Peyer's patch (tissue), 4 donors: ENCODE results near the gene PTBP2.

Experiments used
- POLR2A ChIP-seq, 2 donors: fragments of 450-650 bp; IDR thresholded peaks; one replicate each; pipeline ENCODE4 v1.5.1; 2017; ENCODE audit warnings: antibody characterized with exemption in 2 of 2, mild to moderate bottlenecking in 2 of 2, moderate library complexity in 2 of 2
- TF ChIP-seq, protein P1 (sequence below), 6 experiments: fragments of 450-650 bp in 4 of 6; fragments of 200-600 bp in 2 of 6; sonication (generic) in 1 of 6; IDR thresholded peaks; one replicate each; pipeline ENCODE4 v1.5.1; 2017 to 2019; ENCODE audit warnings: antibody characterized with exemption in 6 of 6, mild to moderate bottlenecking in 3 of 6, moderate library complexity in 1 of 6

DNA sequence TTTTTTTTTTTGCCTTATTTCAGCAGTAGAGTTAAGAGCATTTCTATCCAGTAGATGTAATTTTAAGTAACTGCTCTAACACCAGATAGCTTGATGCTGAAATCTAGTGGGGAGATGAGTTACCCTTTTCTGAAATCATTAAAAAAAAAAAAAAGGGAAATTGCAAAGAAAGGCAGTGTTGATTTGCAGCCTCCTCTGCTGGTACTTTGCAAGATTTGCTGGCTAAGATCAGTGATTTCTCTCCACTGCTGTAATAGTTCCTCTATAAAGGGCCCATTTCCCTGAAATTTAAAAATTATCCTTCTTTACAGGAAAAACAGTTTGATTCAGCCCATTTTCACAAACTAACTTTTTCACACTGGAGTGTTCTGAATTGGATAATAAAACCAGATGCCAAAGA, 120.6 kb downstream of the PTBP2 start:
- TF ChIP-seq, protein P1, sequence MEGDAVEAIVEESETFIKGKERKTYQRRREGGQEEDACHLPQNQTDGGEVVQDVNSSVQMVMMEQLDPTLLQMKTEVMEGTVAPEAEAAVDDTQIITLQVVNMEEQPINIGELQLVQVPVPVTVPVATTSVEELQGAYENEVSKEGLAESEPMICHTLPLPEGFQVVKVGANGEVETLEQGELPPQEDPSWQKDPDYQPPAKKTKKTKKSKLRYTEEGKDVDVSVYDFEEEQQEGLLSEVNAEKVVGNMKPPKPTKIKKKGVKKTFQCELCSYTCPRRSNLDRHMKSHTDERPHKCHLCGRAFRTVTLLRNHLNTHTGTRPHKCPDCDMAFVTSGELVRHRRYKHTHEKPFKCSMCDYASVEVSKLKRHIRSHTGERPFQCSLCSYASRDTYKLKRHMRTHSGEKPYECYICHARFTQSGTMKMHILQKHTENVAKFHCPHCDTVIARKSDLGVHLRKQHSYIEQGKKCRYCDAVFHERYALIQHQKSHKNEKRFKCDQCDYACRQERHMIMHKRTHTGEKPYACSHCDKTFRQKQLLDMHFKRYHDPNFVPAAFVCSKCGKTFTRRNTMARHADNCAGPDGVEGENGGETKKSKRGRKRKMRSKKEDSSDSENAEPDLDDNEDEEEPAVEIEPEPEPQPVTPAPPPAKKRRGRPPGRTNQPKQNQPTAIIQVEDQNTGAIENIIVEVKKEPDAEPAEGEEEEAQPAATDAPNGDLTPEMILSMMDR (IDR thresholded peaks at IDR 0.05) = no peak
- TF ChIP-seq POLR2A (IDR thresholded peaks at IDR 0.05) = no peak
